Measurements from ENCODE around the gene MMP14. TPM values are rescaled to one million over a fixed set of nuclear protein-coding genes. Genes with fewer than 3 reads are reported as not detected.
"Not testable (repeated sequence)": the region's sequence is repeated elsewhere in the genome, so short reads cannot be mapped to it uniquely, and the experiment has no call there.

Gene MMP14
- total RNA-seq, 1 experiment from 2014 or later, result 98.7 TPM

GRCh38 chr14:22824711-22825359 lies 11.6 kb upstream of the MMP14 start:
- no peak overlapping the region for H3K4me3 ChIP-seq
- H3K9me3 ChIP-seq (replicated peaks), result no peaks in the 10 kb centered on the region
- peak overlapping the region; percentile 71 for H3K27ac ChIP-seq
- H3K4me1 ChIP-seq, result peaks cover 35% of the 10 kb centered on the region
- no peaks in the 10 kb centered on the region for H3K36me3 ChIP-seq
- H3K27me3 ChIP-seq, result no peaks in the 10 kb centered on the region
- peak; percentile 78 to 81 for DNase-seq

GRCh38 chr14:22829076-22829660 lies 7.2 kb upstream of the MMP14 start:
- H3K27ac ChIP-seq, result peak overlapping the region; percentile 68
- H3K4me3 ChIP-seq, result peak overlapping the region; percentile 87

GRCh38 chr14:22829661-22830442 lies 6.5 kb upstream of the MMP14 start, which contains the start of gene MRPL52:
TSS of gene MRPL52 (plus strand) at chr14:22829887. CDS start at chr14:22829913, 26 bp downstream.
- H3K4me1 ChIP-seq, result peaks cover 3% of the 10 kb centered on the region; the same call in 1 of the 2 replicates

More at GRCh38 chr14:22829076-22829660, 7.2 kb upstream of the MMP14 start:
- H3K27me3 ChIP-seq; H3K9me3 ChIP-seq (replicated peaks); DNase-seq; H3K4me1 ChIP-seq: not testable (repeated sequence)
- H3K36me3 ChIP-seq, result peaks cover 13% of the 10 kb centered on the region

GRCh38 chr14:22830443-22831010 lies 5.9 kb upstream of the MMP14 start:
- Histone ChIP-seq H3K4me3 (peak overlapping the region; percentile 87), H3K36me3 (peaks cover 16% of the 10 kb centered on the region), H3K27ac (peak overlapping the region; percentile 68), H3K27me3 (no peaks in the 10 kb centered on the region), H3K9me3 (replicated peaks) (no peaks in the 10 kb centered on the region), H3K4me1 (no peaks in the 10 kb centered on the region)
- DNase-seq, result no peak

More at GRCh38 chr14:22829661-22830442, 6.5 kb upstream of the MMP14 start, which contains the start of gene MRPL52:
- Histone ChIP-seq H3K27me3 (no peaks in the 10 kb centered on the region), H3K36me3 (peaks cover 16% of the 10 kb centered on the region), H3K9me3 (replicated peaks) (no peaks in the 10 kb centered on the region), H3K4me3 (peak within 1 kb of the TSS; percentile 87), H3K27ac (peak within 1 kb of the TSS; percentile 68)
- DNase-seq, result peak; percentile 92 to 95

- H3K4me3 ChIP-seq, result no peak overlapping the region
- no peaks in the 10 kb centered on the region for H3K9me3 ChIP-seq (replicated peaks)
- no peak for DNase-seq
- H3K4me1 ChIP-seq, result peaks cover 14% of the 10 kb centered on the region
- no peak overlapping the region for H3K27ac ChIP-seq
- peaks cover 19% of the 10 kb centered on the region for H3K36me3 ChIP-seq
- no peaks in the 10 kb centered on the region for H3K27me3 ChIP-seq
Measured at GRCh38 chr14:22835505-22835904, 880 bp upstream of the MMP14 start.

- H3K4me1 ChIP-seq, result peaks cover 14% of the 10 kb centered on the region
- peak overlapping the region; percentile 85 for H3K27ac ChIP-seq
- no peaks in the 10 kb centered on the region for H3K9me3 ChIP-seq (replicated peaks)
- H3K36me3 ChIP-seq, result peaks cover 22% of the 10 kb centered on the region
- no peaks in the 10 kb centered on the region for H3K27me3 ChIP-seq
- DNase-seq, result peak in 1 of 2 experiments; percentile 63
- H3K4me3 ChIP-seq, result peak overlapping the region; percentile 95
Measured at GRCh38 chr14:22837114-22837749, 847 bp downstream of the MMP14 start.

- Histone ChIP-seq H3K4me3 (peak overlapping the region; percentile 95), H3K36me3 (peaks cover 30% of the 10 kb centered on the region), H3K4me1 (peaks cover 14% of the 10 kb centered on the region), H3K27me3 (no peaks in the 10 kb centered on the region), H3K27ac (peak overlapping the region; percentile 85), H3K9me3 (replicated peaks) (no peaks in the 10 kb centered on the region)
- peak in 1 of 2 experiments; percentile 54 for DNase-seq
Measured at GRCh38 chr14:22837750-22838538, 1.6 kb downstream of the MMP14 start.

- H3K36me3 ChIP-seq, result peaks cover 31% of the 10 kb centered on the region
- DNase-seq, result peak in 1 of 2 experiments; percentile 42
- H3K4me1 ChIP-seq, result peaks cover 14% of the 10 kb centered on the region
- H3K27me3 ChIP-seq, result no peaks in the 10 kb centered on the region
- no peaks in the 10 kb centered on the region for H3K9me3 ChIP-seq (replicated peaks)
- peak overlapping the region; percentile 95 for H3K4me3 ChIP-seq
- peak overlapping the region; percentile 85; the same call in 1 of the 2 replicates for H3K27ac ChIP-seq
Measured at GRCh38 chr14:22838631-22839041, 2.3 kb downstream of the MMP14 start.

- peaks cover 14% of the 10 kb centered on the region for H3K4me1 ChIP-seq
- no peak overlapping the region for H3K27ac ChIP-seq
- H3K36me3 ChIP-seq, result peaks cover 31% of the 10 kb centered on the region
- no peak overlapping the region for H3K4me3 ChIP-seq
- no peak for DNase-seq
- no peaks in the 10 kb centered on the region for H3K27me3 ChIP-seq
- no peaks in the 10 kb centered on the region for H3K9me3 ChIP-seq (replicated peaks)
Measured at GRCh38 chr14:22839159-22839779, 2.9 kb downstream of the MMP14 start.

- Histone ChIP-seq H3K4me1 (peaks cover 22% of the 10 kb centered on the region), H3K4me3 (no peak overlapping the region), H3K36me3 (peaks cover 44% of the 10 kb centered on the region), H3K9me3 (replicated peaks) (no peaks in the 10 kb centered on the region), H3K27me3 (no peaks in the 10 kb centered on the region), H3K27ac (no peak overlapping the region)
- no peak for DNase-seq
Measured at GRCh38 chr14:22841311-22841710, 4.9 kb downstream of the MMP14 start.

- DNase-seq, result no peak
- Histone ChIP-seq H3K36me3 (peaks cover 47% of the 10 kb centered on the region), H3K27ac (no peak overlapping the region), H3K4me1 (peaks cover 26% of the 10 kb centered on the region), H3K4me3 (no peak overlapping the region), H3K27me3 (no peaks in the 10 kb centered on the region), H3K9me3 (replicated peaks) (no peaks in the 10 kb centered on the region)
Measured at GRCh38 chr14:22841769-22842168, 5.4 kb downstream of the MMP14 start.

GRCh38 chr14:22842211-22843122 lies 6.1 kb downstream of the MMP14 start:
- Histone ChIP-seq H3K27me3 (no peaks in the 10 kb centered on the region), H3K36me3 (peaks cover 47% of the 10 kb centered on the region), H3K4me3 (no peak overlapping the region), H3K9me3 (replicated peaks) (no peaks in the 10 kb centered on the region), H3K27ac (no peak overlapping the region), H3K4me1 (peaks cover 30% of the 10 kb centered on the region)
- DNase-seq, result no peak

All from SJCRH30 (cell line).